ENCODE results near the gene KRT71. TPM values are rescaled to one million over a fixed set of nuclear protein-coding genes. Genes with fewer than 3 reads are reported as not detected.

KRT71 gene
- total RNA-seq, 1 experiment from 2014 or later = not detected

DNA sequence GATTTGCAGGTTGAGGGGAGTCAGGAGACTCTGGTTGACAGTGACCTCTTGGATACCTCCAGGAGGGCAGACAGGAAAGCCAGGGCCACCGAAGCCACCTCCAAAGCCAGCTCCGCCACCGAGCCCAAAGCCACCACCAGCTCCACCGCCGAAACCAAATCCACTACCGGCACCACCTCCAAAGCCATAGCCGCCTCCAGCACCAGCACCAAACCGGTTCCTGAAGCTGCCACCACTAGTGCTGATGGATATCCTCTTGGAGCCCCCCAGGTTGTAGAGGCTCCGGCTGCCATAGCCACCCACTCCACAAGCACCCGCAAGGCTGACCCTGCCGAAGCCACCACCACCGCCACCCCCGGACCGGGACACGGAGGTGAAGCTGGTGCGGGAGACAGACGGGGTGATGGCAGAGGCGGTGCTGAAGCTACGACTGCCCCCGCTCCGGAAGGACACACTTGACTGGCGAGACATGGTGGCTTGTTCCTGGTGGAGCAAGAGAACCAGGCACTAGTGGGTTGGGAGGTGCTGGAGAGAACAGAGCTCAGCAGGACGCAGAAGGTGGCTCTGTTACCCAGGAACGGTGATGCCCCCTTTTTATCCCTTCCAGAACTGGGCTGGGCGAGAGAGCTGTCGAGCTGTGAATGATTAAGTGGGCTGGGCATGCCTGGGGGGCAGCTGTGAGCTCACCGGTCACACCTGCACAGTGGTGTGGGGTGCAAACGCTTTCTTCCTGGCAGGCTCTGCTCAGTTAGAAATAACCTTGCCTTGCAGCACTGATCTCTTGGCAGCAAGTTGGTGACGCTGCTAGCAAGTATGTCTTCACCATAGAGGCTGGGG is 32.9 kb downstream of the KRT71 start, which contains the start of gene KRT5:
Gene KRT5, minus strand, starts transcription at position 569 of the 837 bp plus-strand sequence. Its CDS starts 98 bp downstream, at position 471.
- Histone ChIP-seq H3K27me3 (replicated peaks) (peaks cover 2% of the 10 kb centered on the region; the same call in 1 of the 2 replicates), H3K4me1 (replicated peaks) (no peaks in the 10 kb centered on the region), H3K4me3 (no peak within 1 kb of the TSS), H3K9me3 (replicated peaks) (no peaks in the 10 kb centered on the region), H3K27ac (no peak within 1 kb of the TSS), H3K36me3 (no peaks in the 10 kb centered on the region)
- no peak for DNase-seq (ENCODE audit: low read depth in 1 of 2, low spot score in 2 of 2)

DNA sequence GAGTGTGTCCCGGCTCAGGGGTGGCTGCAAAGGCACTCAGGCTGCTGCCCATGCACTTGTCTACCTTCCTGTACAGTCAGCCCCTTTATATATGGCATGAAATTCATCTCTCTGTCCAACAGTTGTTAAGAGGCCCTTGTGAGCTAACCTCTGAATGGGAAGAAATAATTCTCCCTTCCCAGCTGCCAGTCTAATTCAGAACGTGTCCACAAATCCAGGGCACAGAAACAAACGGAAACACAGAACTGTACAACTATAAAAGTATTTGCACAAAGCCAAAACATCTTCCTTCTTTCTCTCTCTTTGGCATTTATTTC is 33.6 kb downstream of the KRT71 start:
- no peak for DNase-seq (ENCODE audit: low read depth in 1 of 2, low spot score in 2 of 2)
- Histone ChIP-seq H3K36me3 (no peaks in the 10 kb centered on the region), H3K27ac (no peak overlapping the region), H3K4me3 (no peak overlapping the region), H3K9me3 (replicated peaks) (no peaks in the 10 kb centered on the region), H3K4me1 (replicated peaks) (no peaks in the 10 kb centered on the region), H3K27me3 (replicated peaks) (peaks cover 2% of the 10 kb centered on the region; the same call in 1 of the 2 replicates)

DNA sequence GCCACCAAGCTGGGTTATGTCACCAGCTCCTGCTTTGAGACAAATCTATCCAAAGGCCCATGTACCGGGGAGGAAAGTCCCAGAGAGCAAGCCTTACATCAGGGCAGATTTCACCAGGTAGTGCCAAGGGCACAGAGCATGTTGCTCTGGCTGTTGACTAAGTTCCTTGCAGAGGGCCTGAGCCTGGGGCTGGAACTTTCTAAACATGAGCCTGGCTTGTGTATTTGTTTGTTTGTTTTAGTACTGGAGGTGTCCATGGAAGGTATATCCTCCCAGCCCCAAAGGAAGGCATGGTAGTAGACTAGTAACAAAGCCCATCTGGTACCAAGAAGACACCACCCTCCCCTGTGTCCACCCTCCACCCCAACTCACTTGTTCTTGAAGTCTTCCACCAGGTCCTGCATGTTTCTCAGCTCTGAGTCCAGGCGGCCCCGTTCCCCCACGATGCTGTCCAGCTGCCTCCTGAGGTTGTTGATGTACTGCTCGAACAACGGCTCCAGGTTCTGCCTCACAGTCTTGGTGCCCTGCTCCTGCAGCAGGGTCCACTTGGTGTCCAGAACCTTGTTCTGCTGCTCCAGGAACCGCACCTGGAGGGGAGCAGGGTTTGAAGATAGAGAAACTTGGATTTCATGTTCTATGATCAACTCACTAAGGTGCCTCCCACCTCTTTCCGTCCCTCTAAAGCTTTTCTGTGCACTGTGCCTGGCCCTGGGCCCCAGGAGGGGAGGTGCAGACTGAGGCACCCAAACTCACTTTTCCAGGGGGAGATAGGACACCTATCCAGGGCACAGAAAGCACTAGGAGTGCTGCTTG is 34.2 kb downstream of the KRT71 start:
- peaks cover 2% of the 10 kb centered on the region; the same call in 1 of the 2 replicates for H3K27me3 ChIP-seq (replicated peaks)
- H3K36me3 ChIP-seq = no peaks in the 10 kb centered on the region
- H3K4me1 ChIP-seq (replicated peaks) = no peaks in the 10 kb centered on the region
- H3K27ac ChIP-seq = no peak overlapping the region
- no peak for DNase-seq (ENCODE audit: low read depth in 1 of 2, low spot score in 2 of 2)
- no peak overlapping the region for H3K4me3 ChIP-seq
- H3K9me3 ChIP-seq (replicated peaks) = no peaks in the 10 kb centered on the region

DNA sequence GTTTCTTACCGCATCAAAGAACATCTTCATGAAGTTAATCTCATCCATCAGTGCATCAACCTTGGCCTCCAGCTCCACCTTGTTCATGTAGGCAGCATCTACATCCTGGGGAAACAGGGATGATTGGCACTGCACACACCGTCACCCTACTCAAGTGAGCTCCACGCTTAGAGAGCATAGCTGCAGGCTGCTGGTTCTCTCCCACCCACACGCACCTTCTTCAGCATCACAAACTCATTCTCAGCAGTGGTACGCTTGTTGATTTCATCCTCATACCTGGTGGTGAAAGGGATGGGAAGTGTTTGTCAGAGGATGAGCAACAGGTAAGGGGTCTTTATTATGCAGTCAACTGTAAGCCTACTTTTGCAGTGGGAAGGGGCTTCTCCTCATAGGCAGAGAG is 35.1 kb downstream of the KRT71 start:
- Histone ChIP-seq H3K4me3 (no peak overlapping the region), H3K4me1 (replicated peaks) (no peaks in the 10 kb centered on the region), H3K27ac (no peak overlapping the region), H3K9me3 (replicated peaks) (no peaks in the 10 kb centered on the region), H3K27me3 (replicated peaks) (peaks cover 4% of the 10 kb centered on the region), H3K36me3 (no peaks in the 10 kb centered on the region)
- DNase-seq (ENCODE audit: low read depth in 1 of 2, low spot score in 2 of 2) = peak in 1 of 2 experiments; percentile 15

DNA sequence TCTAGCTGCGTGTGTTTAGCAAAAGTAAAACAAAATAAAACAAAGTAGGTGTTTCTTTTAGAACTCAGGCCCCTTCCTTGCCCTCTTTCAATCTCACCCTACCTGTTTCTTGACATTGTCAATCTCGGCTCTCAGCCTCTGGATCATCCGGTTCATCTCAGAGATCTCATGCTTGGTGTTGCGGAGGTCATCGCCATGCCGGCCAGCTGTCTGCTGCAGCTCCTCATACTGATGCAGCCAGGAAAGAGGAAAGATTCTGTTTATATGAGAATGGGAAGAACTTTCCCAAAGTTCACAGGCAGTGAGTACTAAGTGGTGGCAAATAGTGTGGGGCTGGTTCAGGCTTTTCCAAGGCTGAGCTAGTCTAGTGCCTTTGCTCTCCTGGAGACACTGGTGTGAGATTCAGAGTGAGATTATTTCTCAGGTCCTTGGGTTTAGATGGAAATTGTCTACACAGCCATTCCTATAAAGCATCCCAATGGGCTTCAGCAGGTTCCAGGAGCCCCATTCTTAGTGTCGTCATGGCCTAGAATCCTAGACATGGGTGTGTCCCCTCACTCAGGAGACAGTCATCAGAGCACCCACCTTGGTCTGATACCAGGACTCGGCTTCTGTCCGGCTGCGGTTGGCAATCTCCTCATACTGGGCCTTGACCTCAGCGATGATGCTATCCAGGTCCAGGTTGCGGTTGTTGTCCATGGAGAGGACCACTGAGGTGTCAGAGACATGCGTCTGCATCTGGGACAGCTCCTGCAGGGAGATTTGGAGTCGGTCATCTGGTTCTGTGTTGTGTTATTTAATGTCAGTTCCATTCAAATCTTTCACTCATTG is 35.7 kb downstream of the KRT71 start:
- Histone ChIP-seq H3K4me1 (replicated peaks) (no peaks in the 10 kb centered on the region), H3K27ac (no peak overlapping the region)

DNA sequence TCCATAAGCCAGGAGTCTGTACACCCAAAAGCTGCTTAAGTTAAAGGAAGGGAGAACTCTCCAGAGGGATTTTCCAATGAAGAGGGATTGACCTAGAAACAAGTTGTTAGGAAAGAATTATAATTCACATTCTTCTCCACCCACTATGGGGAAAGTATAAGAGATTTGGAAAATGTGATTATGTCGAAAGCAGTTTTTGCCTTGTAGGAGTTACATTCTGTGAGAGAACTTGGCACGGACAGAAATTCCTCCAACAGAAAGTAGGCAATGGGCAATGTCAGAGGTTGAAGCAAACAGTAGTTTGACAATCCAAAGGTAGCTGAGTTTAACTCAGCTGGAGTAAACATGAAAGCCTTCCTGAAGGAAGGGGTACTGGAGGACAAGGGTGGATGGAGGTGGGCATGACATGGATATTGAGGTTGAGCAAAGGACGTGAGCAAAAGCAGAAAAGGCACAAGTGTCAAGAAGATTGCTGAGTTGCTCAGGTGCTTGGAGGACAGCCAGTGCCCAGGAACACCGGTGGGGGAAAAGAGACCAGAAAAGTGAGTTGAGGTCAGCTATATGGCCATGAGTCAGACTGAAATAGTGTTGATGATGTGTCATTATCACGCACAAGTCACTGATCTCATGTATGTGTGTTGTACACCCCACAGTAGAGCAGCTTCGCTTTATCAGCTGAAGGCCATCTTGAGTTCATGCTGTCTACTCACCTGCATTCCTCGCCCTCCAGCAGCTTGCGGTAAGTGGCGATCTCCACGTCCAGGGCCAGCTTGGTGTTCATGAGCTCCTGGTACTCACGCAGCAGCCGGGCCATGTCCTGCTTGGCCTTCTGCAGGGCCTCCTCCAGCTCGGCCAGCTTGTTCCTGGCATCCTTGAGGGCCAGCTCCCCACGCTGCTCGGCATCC is 36.8 kb downstream of the KRT71 start:
- DNase-seq (ENCODE audit: low read depth in 1 of 2, low spot score in 2 of 2) = no peak
- Histone ChIP-seq H3K4me3 (no peak overlapping the region), H3K4me1 (replicated peaks) (no peaks in the 10 kb centered on the region), H3K36me3 (no peaks in the 10 kb centered on the region), H3K27me3 (replicated peaks) (peaks cover 10% of the 10 kb centered on the region), H3K9me3 (replicated peaks) (no peaks in the 10 kb centered on the region; the same call in 1 of the 2 replicates), H3K27ac (no peak overlapping the region)

More for the DNA sequence above, 35.7 kb downstream of the KRT71 start:
- Histone ChIP-seq H3K9me3 (replicated peaks) (no peaks in the 10 kb centered on the region), H3K36me3 (no peaks in the 10 kb centered on the region), H3K4me3 (no peak overlapping the region), H3K27me3 (replicated peaks) (peaks cover 8% of the 10 kb centered on the region)
- peak in 1 of 2 experiments; percentile 13 for DNase-seq (ENCODE audit: low read depth in 1 of 2, low spot score in 2 of 2)

DNA sequence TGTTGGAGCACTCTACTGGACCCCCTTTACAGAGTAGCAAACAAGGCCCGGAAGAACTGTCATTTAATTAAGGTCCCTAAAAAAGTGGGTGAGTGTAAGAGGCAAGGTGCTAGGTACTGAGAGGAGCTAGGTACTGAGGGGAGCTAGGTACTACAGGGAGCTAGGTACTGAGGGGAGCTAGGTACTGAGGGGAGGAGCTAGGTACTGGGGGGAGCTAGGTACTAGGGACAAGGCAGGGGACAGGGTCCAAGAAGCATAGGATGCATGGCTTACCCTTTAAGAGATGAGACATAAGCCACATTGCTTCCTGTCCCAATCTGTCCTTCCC is 37.7 kb downstream of the KRT71 start:
- H3K9me3 ChIP-seq (replicated peaks) = no peaks in the 10 kb centered on the region; the same call in 1 of the 2 replicates
- no peak for DNase-seq (ENCODE audit: low read depth in 1 of 2, low spot score in 2 of 2)
- H3K27ac ChIP-seq = no peak overlapping the region
- peaks cover 10% of the 10 kb centered on the region for H3K27me3 ChIP-seq (replicated peaks)
- no peak overlapping the region for H3K4me3 ChIP-seq
- no peaks in the 10 kb centered on the region for H3K36me3 ChIP-seq
- H3K4me1 ChIP-seq (replicated peaks) = no peaks in the 10 kb centered on the region

DNA sequence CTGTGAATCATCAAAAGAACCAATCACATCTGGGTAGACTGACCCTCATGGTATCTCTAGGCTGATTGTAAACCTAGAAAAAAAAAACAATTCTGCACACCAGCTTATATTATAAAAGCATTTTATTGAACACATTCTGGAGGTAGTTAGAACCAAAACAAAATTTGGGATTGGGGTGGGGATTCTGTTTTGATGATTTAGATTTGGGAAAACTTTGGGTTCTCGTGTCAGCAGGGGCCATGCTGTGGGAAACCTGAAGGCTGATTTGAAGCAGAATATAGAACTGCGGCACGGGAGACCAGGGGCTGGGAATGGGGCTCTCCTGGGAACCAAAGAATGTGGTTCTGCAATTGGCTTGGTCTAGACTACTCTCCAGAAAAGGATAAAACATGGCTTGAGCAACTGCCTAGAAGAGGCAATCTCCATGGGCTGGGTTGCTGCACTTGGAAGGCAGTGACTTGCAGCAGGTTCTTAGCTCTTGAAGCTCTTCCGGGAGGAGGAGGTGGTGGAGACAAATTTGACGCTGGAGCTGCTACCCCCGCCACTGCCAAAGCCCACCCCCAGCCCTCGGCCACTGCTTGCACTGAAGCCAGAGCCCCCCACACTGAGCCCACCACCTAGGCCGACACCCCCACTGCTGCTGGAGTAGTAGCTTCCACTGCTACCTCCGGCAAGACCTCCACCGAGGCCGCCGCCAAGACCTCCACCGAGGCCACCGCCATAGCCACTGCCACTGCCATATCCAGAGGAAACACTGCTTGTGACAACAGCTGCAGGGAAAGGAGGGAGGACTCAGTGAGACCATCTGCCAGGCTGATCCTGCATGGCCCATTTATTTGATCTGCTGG is 38.2 kb downstream of the KRT71 start:
- Histone ChIP-seq H3K27ac (no peak overlapping the region), H3K36me3 (no peaks in the 10 kb centered on the region), H3K4me3 (no peak overlapping the region), H3K27me3 (replicated peaks) (peaks cover 10% of the 10 kb centered on the region), H3K9me3 (replicated peaks) (no peaks in the 10 kb centered on the region; the same call in 1 of the 2 replicates), H3K4me1 (replicated peaks) (no peaks in the 10 kb centered on the region)
- no peak for DNase-seq (ENCODE audit: low read depth in 1 of 2, low spot score in 2 of 2)

DNA sequence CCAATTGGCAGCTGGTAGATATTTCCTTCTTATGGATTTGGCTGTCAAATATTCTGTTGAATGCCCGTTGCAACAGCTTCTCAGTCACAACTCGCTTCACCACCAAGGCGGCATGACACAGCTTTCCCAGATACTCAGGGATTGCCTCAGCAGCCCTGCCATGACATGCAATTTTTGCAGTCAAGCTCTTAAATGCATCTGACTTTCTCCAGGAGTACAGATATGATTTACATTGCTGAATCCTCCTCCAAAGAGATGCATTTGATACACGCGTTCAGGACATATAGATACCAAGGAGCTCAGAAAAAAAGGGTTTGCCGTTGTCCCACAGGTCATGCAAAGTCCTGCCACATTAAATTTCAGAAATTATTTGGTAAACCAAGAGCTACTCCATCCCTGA is 39.2 kb downstream of the KRT71 start:
- Histone ChIP-seq H3K36me3 (no peaks in the 10 kb centered on the region), H3K9me3 (replicated peaks) (no peaks in the 10 kb centered on the region; the same call in 1 of the 2 replicates), H3K27ac (no peak overlapping the region), H3K4me3 (no peak overlapping the region), H3K27me3 (replicated peaks) (peaks cover 8% of the 10 kb centered on the region), H3K4me1 (replicated peaks) (no peaks in the 10 kb centered on the region)
- no peak for DNase-seq (ENCODE audit: low read depth in 1 of 2, low spot score in 2 of 2)

DNA sequence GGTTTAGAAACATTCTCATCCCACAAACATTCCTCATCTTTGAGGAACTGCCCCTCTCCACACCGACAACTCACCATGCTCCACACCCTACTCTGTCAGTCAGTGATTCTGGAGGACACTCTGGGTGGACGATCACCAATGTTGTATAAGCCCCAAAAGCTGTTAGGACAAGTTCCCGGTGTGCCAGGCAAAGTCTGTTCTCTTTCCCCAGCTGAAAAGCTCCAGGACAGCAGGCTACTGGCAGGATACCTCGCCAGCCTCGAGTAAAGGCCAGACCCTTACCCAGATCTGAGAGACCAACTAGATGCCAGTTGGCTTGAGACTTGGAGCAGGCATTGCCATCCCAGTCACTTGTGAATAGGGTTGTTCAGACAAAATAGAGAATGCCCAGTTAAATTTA is 44.7 kb downstream of the KRT71 start:
- Histone ChIP-seq H3K36me3 (no peaks in the 10 kb centered on the region), H3K4me1 (replicated peaks) (no peaks in the 10 kb centered on the region), H3K9me3 (replicated peaks) (no peaks in the 10 kb centered on the region; the same call in 1 of the 2 replicates), H3K27me3 (replicated peaks) (peaks cover 16% of the 10 kb centered on the region), H3K4me3 (no peak overlapping the region), H3K27ac (no peak overlapping the region)
- peak in 1 of 2 experiments; percentile 12 for DNase-seq (ENCODE audit: low read depth in 1 of 2, low spot score in 2 of 2)

DNA sequence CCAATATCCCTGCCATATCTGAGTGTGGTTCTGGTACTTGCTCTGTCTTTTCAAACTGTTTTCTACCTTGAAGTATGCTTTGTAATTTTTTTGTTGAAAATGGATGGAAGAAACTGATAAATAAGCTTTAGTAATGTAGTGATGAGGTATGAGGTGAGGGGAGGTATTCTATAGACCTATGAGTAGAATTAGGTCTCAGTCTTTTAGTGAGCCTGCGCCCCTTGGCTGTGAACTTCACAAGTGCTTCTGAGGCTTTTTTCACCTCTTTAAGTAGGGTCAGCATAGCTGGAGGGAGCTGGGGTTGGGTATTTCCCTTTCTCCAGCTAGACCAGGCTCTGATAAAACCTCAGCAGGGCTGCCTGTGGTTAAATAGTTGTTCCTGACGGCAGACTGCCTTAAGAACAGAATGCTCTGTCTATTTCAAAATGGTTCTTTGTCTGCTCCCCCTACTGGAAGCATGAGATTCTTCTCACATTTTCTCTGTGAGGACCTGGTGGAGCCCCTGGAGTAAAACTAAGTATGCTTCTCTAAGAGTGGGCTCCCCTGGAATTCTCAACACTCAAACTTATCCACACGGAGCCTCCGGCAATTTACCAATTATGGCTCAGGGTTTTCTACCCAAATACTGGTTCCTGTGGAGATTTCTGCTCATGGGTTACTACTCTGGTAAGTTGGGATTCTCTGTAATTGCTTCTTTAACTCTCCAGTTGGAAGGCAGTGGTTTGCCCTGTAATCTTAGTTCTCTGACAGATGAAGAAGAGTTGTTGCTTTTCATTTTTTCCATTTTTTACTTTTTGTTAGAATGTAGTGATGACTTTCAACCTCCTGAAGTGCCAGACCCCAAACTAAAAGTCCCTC is 45.9 kb downstream of the KRT71 start:
- Histone ChIP-seq H3K4me1 (replicated peaks) (no peaks in the 10 kb centered on the region), H3K36me3 (no peaks in the 10 kb centered on the region), H3K4me3 (no peak overlapping the region), H3K27me3 (replicated peaks) (peaks cover 9% of the 10 kb centered on the region; the same call in 1 of the 2 replicates), H3K9me3 (replicated peaks) (no peaks in the 10 kb centered on the region; the same call in 1 of the 2 replicates), H3K27ac (no peak overlapping the region)
- peak in 1 of 2 experiments; percentile 14 for DNase-seq (ENCODE audit: low read depth in 1 of 2, low spot score in 2 of 2)
